ENCODE data around the gene FAM110C.
A peak's percentile ranks its signal among the peaks of the same experiment; 100 is the strongest.
"Not testable (repeated sequence)": the region's sequence is repeated elsewhere in the genome, so short reads cannot be mapped to it uniquely, and the experiment has no call there.

The FAM110C gene

DNA sequence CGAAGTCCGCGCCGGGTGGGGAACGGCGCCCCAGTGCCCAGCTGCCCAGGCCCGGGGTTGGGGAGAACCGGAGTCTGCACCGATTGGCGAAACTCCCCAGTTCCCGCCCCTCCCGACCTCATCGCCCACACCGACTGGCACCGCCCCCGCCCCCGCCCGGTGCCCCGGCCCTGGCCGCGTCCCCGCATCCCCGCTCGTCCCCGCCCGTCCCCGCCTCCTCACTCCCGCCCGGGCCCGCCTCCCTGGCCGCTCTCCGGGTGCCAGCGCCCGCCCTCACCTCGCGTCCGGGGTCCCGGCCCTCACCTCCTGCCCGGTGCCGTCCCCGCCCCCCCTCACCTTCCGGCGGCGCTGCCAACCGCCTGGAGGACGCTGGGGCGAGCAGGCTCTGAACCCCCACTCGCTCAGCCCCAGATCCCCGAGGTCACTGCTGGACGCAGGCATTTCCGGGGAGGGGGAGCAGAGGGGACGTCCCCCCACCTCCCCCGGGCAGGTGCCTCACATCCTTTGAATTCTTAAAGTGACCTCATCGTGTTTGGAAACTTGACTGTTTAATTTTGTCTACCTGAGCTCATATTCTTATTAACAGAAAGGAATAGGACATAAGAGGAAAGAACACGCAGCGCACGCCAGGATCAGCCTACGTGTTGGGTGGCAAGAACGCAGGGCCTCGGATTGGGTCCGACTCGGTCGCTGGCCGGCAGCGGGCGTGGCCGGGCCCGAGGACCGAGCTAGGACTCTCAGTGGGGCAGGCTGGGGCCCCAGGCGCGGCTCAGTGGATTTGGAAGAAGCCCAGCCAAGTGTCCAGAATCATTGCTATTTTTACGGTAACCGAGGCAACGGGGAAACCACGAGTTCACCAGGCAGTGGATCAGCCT lies at the start of gene FAM110C:
TSS of gene FAM110C (minus strand) at position 35 of the 875 bp plus-strand sequence. CDS start 120 bp downstream, outside the sequence.
- Mint-ChIP-seq H3K27me3 (peaks cover 59% of the 10 kb centered on the region), H3K27ac (no peak within 1 kb of the TSS), H3K36me3 (ENCODE audit: low read depth) (no peaks in the 10 kb centered on the region), H3K9me3 (no peaks in the 10 kb centered on the region), H3K4me1 (ENCODE audit: low read depth) (peaks cover 34% of the 10 kb centered on the region), H3K4me3 (peak within 1 kb of the TSS; percentile 69)
- DNase-seq, result peak; percentile 62

DNA sequence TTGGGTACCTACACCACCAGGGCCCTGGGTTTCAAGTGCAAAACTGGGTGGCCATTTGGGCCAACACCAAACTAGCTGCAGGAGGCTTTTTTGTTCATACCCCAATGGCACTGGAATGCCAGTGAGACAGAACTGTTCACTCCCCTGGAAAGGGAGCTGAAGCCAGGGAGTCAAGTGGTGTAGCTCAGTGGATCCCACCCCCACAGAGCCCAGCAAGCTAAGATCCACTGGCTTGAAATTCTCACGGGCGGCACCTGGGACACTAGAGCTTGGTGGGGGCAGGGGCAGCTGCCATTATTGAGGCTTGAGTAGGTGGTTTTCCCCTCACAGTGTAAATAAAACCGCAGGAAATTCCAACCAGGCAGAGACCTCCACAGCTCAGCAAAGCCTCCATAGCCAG lies 46.0 kb upstream of the FAM110C start:
- DNase-seq, result no peak
- Mint-ChIP-seq H3K4me1 (ENCODE audit: low read depth) (no peaks in the 10 kb centered on the region), H3K4me3 (no peak overlapping the region), H3K36me3 (ENCODE audit: low read depth) (no peaks in the 10 kb centered on the region), H3K9me3 (peaks cover 3% of the 10 kb centered on the region), H3K27ac (no peak overlapping the region), H3K27me3 (peaks cover 20% of the 10 kb centered on the region)

DNA sequence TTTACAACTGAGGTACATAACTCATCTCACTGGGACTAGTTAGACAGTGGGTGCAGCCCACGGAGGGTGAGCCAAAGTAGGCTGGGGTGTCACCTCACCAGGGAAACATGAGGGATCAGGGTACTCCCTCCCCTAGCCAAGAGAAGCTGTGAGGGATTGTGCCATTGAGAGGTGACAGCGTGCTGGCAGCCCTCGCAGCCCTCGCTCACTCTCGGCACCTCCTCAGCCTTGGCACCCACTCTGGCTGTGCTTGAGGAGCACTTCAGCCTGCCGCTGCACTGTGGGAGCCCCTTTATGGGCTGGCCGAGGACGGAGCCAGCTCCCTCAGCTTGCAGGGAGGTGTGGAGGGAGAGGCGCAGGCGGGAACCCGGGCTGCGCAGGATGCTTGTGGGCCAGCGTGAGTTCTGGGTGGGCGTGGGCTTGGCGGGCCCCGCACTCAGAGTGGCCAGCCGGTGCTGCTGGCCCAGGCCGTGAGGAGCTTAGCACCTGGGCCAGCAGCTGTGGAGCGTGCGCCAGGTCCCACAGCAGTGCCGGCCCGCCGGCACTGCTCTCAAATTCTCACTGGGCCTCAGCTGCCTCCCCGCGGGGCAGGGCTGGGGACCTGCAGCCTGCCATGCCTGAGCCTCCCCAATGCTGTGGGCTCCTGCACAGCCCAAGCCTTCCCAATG lies 44.5 kb upstream of the FAM110C start:
- no peak overlapping the region for H3K4me3 Mint-ChIP-seq
- H3K4me1 Mint-ChIP-seq (ENCODE audit: low read depth), result no peaks in the 10 kb centered on the region
- DNase-seq, result no peak
- H3K27me3 Mint-ChIP-seq, result peaks cover 15% of the 10 kb centered on the region
- H3K27ac Mint-ChIP-seq, result no peak overlapping the region
- H3K36me3 Mint-ChIP-seq (ENCODE audit: low read depth), result no peaks in the 10 kb centered on the region
- H3K9me3 Mint-ChIP-seq, result peaks cover under 1% of the 10 kb centered on the region

DNA sequence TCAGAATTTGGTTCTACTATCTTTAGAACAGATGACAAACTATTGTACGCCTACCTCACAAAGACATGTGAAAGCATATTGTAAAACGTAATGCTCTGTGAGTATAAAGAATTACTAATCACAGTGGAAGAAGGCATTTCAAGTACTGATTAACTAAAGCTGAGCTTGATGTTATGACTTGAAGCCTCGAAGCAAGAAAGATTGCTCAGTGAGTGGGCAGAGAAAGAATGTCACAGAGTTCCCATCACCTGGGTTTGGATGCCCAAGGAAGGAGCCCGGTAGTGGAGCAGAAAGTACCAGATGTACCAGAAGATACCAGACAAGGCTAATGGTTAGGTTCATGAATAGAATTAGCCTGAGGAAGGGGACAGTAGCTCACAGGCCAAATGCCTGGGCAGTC lies 39.5 kb upstream of the FAM110C start:
- DNase-seq, result no peak
- Mint-ChIP-seq H3K27me3 (peaks cover 16% of the 10 kb centered on the region), H3K4me1 (ENCODE audit: low read depth) (no peaks in the 10 kb centered on the region), H3K27ac (no peak overlapping the region), H3K36me3 (ENCODE audit: low read depth) (no peaks in the 10 kb centered on the region), H3K9me3 (no peaks in the 10 kb centered on the region), H3K4me3 (no peak overlapping the region)

DNA sequence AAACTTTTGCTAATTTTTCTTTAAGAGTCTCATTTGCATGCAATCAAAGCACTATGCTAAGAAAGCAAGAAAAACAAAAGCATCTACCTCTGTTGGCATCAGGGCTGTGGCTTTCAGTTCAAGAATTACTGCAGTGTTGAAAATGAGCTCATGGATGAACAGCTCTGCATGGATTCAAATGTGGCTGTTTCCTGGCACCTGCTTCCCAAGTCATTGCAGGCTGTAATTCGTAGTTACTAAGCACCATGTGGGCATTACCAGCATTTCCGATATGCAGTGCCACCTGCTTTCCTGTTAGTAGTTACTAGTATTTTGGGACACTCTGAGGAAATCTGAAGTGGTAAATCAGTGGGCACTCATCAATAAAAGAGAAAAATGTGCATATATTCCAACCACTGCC lies 37.8 kb upstream of the FAM110C start:
- DNase-seq, result no peak
- H3K27ac Mint-ChIP-seq, result no peak overlapping the region
- no peaks in the 10 kb centered on the region for H3K4me1 Mint-ChIP-seq (ENCODE audit: low read depth)
- H3K9me3 Mint-ChIP-seq, result no peaks in the 10 kb centered on the region
- H3K27me3 Mint-ChIP-seq, result peaks cover 19% of the 10 kb centered on the region
- no peak overlapping the region for H3K4me3 Mint-ChIP-seq
- no peaks in the 10 kb centered on the region for H3K36me3 Mint-ChIP-seq (ENCODE audit: low read depth)

DNA sequence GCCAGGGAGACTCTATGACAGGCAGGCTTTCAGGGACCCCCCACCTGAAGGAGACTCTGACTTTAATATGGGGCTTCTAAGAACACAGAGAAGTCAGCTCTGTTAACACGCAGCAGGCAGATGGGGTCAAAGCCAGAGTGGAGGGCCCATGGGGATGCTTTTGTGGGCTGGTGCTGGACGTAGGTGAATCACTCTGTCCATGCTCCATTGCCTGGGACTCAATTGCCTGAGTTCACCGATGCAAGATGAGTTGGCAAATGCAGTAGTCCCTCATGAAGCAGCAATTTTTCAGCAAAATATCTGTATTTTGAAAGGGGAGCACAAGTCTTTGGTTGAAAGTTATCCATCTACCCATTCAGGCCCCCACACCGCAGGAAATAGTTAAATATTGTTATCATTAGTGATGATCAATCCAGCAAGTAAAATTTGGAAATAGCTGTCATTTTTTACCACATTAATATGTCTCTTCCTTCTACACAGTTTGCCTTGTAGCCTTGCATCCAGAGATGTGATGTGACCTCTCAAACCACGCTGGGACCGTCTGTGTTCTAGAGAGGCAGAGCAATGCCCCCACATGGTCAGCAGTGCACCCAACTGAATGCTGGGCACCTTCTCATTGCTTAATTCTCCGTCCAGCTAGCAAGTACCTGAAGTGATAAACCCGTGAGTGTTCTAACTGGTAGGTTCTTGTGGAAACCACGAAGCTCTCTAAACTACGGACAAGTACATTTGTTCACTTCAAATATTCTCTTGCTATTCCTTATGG lies 34.8 kb upstream of the FAM110C start:
- no peaks in the 10 kb centered on the region for H3K4me1 Mint-ChIP-seq (ENCODE audit: low read depth)
- no peak for DNase-seq
- H3K4me3 Mint-ChIP-seq, result no peak overlapping the region
- no peak overlapping the region for H3K27ac Mint-ChIP-seq
- H3K36me3 Mint-ChIP-seq (ENCODE audit: low read depth), result no peaks in the 10 kb centered on the region
- H3K27me3 Mint-ChIP-seq, result peaks cover 32% of the 10 kb centered on the region
- peaks cover 2% of the 10 kb centered on the region for H3K9me3 Mint-ChIP-seq

- peaks cover 32% of the 10 kb centered on the region for H3K27me3 Mint-ChIP-seq
- no peaks in the 10 kb centered on the region for H3K36me3 Mint-ChIP-seq (ENCODE audit: low read depth)
- H3K9me3 Mint-ChIP-seq, result peaks cover 2% of the 10 kb centered on the region
- DNase-seq, result no peak
- H3K4me1 Mint-ChIP-seq (ENCODE audit: low read depth), result no peaks in the 10 kb centered on the region
- no peak overlapping the region for H3K4me3 Mint-ChIP-seq
- no peak overlapping the region for H3K27ac Mint-ChIP-seq
Measured at GRCh38 chr2:80378-80777, 34.1 kb upstream of the FAM110C start.

- H3K36me3 Mint-ChIP-seq (ENCODE audit: low read depth), result no peaks in the 10 kb centered on the region
- no peak overlapping the region for H3K27ac Mint-ChIP-seq
- no peaks in the 10 kb centered on the region for H3K9me3 Mint-ChIP-seq
- no peak for DNase-seq
- no peak overlapping the region for H3K4me3 Mint-ChIP-seq
- H3K27me3 Mint-ChIP-seq, result peaks cover 8% of the 10 kb centered on the region
- no peaks in the 10 kb centered on the region for H3K4me1 Mint-ChIP-seq (ENCODE audit: low read depth)
Measured at GRCh38 chr2:71309-72035, 25.2 kb upstream of the FAM110C start.

DNA sequence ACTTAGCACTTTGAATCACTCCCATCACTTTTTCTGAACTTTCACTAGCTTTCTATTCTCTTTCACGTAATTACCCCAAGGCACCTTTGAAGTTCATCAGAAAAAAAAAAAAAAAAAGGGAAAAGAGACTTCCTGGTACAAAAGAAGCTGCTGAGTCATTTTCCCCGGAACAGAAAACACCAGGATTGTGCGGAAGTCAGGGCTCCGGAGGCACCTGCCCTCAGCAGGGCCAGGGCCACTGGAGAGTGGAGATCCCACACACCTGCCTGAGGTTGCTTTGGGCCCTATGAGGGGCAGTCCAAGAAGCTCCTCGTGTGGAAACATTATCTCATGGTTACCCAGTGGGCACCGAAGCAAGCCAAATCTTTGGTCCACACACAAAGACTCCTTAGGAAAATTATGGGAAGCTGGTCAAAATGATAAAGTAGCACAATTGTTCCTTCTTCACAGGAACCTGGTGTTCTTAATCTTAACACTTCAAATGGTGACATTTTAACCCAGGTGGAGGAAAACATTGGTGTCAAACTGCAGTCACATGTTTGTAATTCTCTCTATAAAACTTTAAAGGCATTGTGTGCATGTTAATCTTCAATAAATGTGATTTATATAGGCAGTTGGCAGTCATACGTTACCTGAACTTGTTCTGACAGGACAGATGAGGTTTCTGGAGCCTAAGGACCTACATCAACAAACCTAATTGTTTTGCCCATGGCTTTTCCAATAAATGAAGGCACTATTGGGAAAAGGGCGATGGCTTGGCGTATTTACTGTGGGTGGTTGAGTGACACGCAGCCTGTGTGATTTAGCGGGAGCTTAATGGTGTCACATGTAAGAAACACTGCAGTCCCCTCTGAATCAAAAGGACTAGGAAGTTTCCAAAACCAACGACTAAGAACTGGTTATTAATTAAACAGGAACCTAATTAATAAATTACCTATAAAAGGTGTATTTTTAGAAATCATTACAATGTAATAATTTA lies 23.4 kb upstream of the FAM110C start:
- Mint-ChIP-seq H3K27ac (no peak overlapping the region), H3K9me3 (no peaks in the 10 kb centered on the region)

DNA sequence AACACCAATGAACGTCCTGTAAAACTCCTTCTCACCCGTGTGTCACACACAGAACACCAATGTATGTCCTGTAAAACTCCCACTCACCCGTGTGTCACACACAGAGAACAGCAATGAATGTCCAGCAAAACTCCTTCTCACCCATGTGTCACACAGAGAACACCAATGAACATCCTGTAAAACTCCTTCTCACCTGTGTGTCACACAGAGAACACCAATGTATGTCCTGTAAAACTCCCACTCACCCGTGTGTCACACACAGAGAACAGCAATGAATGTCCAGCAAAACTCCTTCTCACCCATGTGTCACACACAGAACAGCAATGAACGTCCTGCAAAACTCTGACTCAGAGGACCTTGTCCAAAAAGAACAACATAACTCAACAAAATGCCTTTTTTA lies 22.3 kb upstream of the FAM110C start:
- H3K36me3 Mint-ChIP-seq (ENCODE audit: low read depth); H3K9me3 Mint-ChIP-seq; DNase-seq; H3K27ac Mint-ChIP-seq; H3K4me3 Mint-ChIP-seq; H3K4me1 Mint-ChIP-seq (ENCODE audit: low read depth): not testable (repeated sequence)
- H3K27me3 Mint-ChIP-seq, result peaks cover 12% of the 10 kb centered on the region

More for the DNA sequence above, 23.4 kb upstream of the FAM110C start:
- H3K4me3 Mint-ChIP-seq, result no peak overlapping the region
- DNase-seq, result no peak
- no peaks in the 10 kb centered on the region for H3K4me1 Mint-ChIP-seq (ENCODE audit: low read depth)
- H3K36me3 Mint-ChIP-seq (ENCODE audit: low read depth), result no peaks in the 10 kb centered on the region
- H3K27me3 Mint-ChIP-seq, result peaks cover 12% of the 10 kb centered on the region

DNA sequence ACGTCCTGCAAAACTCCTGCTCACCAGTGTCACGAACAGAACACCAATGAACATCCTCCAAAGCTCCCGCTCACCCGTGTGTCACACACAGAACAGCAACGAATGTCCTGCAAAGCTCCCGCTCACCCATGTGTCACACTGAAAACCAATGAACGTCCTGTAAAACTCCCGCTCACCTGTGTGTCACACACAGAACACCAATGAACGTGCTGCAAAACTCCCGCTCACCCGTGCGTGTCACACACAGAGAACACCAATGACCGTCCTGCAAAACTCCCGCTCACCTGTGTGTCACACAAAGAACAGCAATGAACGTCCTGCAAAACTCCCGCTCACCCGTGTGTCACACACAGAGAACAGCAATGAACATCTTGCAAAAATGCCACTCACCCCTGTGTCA lies 20.5 kb upstream of the FAM110C start:
- no peak overlapping the region for H3K27ac Mint-ChIP-seq
- no peak for DNase-seq
- no peaks in the 10 kb centered on the region for H3K9me3 Mint-ChIP-seq
- no peaks in the 10 kb centered on the region for H3K36me3 Mint-ChIP-seq (ENCODE audit: low read depth)
- no peak overlapping the region for H3K4me3 Mint-ChIP-seq
- H3K27me3 Mint-ChIP-seq, result peaks cover 10% of the 10 kb centered on the region
- no peaks in the 10 kb centered on the region for H3K4me1 Mint-ChIP-seq (ENCODE audit: low read depth)

DNA sequence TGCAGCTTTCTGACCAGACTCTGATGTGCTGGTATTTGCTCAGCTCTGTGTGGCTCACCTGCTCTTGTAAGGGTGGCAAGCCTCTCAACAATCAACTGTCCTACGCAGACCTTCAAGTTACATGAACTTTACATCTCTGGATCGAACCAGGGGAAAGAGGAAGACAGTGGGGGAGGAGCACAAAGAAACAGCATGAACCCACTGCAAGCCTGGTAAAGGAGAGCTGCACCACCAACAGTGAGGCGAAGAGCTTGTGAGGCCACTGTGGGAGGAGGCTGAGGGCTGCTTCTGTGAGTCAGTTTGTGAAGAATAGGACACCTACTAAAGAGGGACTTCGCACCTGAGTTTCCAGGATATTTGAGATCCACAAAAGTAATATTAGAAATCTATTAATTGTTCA lies 18.8 kb upstream of the FAM110C start:
- H3K36me3 Mint-ChIP-seq (ENCODE audit: low read depth), result no peaks in the 10 kb centered on the region
- no peak overlapping the region for H3K27ac Mint-ChIP-seq
- H3K9me3 Mint-ChIP-seq, result peaks cover 7% of the 10 kb centered on the region
- H3K4me3 Mint-ChIP-seq, result no peak overlapping the region
- H3K4me1 Mint-ChIP-seq (ENCODE audit: low read depth), result no peaks in the 10 kb centered on the region
- no peak for DNase-seq
- H3K27me3 Mint-ChIP-seq, result peaks cover 22% of the 10 kb centered on the region

Measured in activated T-cell treated with anti-CD3 and anti-CD28 coated beads, Interleukin-2, amount 50 U/mL, for 24 hours (primary cell).